Stimulated activated CD8-positive, alpha-beta memory T cell treated with anti-CD3 and anti-CD28 coated beads, Interleukin-7, amount 100 ng/mL, for 24 hours (primary cell): Measurements from ENCODE around the gene FEM1C.
"Not testable (repeated sequence)": the region's sequence is repeated elsewhere in the genome, so short reads cannot be mapped to it uniquely, and the experiment has no call there.

Experiments used
- DNase-seq: peaks from one replicate; pipeline ENCODE4 v3.0.0-alpha.2; 2020; ENCODE audit warnings: low read depth

The FEM1C gene

DNA sequence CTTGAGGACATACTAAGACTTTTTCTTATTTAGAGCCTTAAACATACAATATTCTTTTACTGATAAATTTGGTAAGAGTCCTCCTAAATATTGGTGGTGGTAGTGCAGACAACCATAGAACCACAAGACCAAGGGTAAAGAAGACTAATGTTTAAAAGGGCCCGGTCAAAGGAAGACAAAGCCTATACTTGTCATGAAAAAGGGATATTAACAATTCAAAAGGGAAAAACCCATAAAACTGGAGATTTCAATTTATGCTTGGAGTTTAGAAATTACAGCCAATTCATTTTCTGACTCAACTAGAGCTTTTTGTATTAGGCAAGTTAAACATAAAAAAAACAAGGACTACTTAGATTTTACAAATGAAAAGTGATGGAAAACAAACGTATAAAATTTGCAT, 24.4 kb downstream of the FEM1C start:
- no peak for DNase-seq

GRCh38 chr5:115516372-115516771, 28.2 kb downstream of the FEM1C start:
- no peak for DNase-seq

- DNase-seq = no peak
Measured at GRCh38 chr5:115514220-115514619, 30.4 kb downstream of the FEM1C start.

DNA sequence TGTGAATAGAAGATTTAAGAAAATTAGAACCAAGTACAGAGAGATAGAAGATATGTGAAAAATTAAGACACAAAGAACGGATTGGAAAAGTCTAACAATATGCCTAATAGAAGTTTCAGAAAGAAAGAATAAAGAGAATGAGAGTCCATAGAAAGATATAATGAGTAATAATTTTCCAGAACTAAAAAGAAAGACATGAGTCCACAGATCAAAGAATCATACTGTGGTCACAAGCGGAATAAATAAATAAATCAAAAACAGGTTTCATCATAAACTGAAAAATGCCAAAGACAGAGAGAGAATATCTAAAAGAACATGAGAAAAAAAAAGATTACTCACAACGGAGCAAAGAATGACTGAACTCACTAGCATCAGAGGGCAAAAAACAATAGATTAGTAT, 32.9 kb downstream of the FEM1C start:
- DNase-seq = no peak

DNA sequence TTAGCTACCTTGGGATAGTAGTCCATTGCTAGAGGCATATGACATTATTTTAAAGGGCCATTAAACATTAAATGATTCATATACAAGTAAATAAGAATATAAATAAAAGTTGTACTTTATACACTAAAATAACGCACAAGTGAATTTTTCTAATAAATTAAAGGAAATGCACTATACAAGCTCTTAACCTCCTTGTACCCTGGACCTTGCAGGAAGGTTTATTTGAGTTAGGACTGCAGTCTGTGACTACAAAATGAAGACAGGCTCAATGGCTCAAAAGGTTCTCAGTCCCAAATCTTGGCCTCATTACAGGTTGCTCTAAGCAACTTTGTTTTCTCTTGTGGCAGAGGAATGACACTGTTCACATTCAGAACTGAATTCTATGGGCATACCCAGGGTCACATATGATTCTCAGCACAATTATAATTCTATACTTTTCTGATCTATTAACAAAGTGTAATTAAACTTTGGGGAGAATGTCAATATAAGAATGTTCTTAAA, 34.4 kb downstream of the FEM1C start:
- DNase-seq = no peak

- DNase-seq = no peak
Measured at GRCh38 chr5:115509547-115509946, 35.0 kb downstream of the FEM1C start.

DNA sequence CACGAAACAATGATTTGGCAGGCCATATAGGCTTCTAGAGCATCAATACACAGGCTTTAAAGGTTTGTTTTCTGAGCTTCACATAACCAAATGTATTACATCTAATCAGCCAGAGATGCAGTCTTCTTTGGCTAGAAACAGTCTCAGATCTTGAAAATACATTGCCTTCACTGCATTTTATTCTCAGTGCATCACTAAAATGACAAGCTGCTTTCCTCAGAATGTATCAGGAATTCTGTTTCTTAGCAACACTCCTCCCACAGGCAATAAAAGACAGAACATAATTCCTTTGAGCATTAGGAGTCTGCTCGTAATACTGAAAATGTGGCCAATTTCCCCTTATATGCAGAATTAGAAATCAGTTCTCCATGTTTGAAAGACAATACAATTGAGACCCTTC, 36.9 kb downstream of the FEM1C start:
- DNase-seq = no peak

- DNase-seq = no peak
Measured at GRCh38 chr5:115503420-115503819, 41.2 kb downstream of the FEM1C start.

GRCh38 chr5:115501464-115502210, 42.9 kb downstream of the FEM1C start:
- DNase-seq = no peak

GRCh38 chr5:115500225-115500624, 44.4 kb downstream of the FEM1C start:
- DNase-seq = no peak

DNA sequence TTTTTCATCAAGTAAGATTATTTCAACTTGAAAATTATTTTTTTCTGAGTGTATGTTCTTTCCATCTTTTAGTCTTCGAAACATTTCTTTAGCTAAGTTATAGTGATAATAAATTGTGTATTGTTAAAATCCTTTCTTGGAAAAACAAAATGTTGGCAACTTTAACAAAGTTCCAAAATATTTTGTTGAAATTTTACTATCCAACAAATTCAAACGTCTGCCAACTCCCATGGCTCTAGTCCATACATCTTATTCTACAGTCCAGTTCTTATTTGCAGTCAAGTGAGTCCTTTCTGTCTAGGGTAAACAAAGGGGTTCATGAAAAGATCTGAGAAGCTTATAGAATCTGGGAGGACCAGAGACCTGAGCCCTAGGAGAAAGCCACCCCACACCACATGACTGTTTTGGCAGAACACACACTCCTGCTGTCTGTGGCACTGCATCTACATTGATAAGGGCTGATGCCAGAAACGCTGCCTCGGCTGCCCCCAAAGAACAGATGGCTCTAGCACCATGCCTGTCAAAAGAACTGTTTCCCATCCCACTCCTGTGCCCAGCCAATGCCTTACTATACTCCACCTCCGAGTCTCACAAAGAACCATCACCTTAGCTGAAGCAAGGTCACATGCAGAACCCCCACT, 47.5 kb downstream of the FEM1C start:
- DNase-seq = no peak

DNA sequence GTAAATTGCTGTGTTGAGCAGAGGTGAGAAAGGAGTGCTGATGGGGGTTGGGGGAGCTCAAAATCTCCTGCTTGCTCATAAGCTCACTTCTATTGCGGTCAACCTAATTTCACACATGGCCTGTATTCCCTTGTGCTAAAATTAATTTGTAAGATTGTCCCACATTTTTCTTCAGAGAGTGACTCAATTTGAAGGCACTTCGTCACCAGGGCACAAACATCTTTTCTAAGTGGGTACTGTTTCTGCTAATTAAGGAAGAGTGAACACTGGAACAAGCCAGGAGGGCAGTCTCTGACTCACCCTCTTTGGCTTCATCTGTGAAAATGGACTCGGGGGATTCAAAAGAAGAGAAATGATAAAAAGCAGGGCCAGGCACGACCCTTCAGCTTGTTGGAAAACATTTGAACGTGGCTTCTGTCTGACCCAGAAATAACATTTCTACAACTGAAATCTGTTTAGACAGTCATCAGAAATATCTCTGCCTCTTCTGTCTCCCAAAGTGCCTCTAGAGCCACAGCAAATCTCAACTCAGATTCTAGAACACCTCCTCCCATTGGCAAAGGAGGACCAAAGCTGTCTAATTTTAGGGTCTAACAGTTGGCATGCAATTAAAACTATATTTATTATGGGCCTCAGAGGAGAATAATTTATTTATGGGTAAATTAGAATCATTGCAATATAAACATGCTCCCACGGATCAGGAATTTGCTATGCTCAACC, 49.8 kb downstream of the FEM1C start:
- DNase-seq = no peak

GRCh38 chr5:115490596-115490995, 54.0 kb downstream of the FEM1C start:
- DNase-seq = no peak

GRCh38 chr5:115489733-115490132, 54.8 kb downstream of the FEM1C start:
- no peak for DNase-seq

DNA sequence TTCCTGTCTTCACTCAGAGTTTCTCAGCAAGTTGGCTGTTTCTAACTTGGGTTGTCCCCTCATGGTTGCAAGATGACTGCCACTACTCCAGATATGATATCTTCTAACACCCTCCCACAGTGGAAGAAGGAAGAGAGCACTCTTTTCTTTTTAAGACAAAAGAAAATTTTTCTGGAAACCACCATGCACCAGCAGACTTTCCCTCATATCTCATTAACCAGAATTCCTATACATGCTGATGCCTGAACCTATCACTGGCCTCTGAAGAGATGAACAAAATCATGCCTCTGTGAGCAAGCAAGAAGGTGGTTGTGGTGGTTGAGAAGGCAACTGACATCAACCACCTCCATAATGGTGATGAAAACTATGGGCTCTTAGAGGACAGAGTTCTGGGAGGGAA, 56.8 kb downstream of the FEM1C start:
- no peak for DNase-seq

- DNase-seq = no peak
Measured at GRCh38 chr5:115487168-115487567, 57.4 kb downstream of the FEM1C start.

DNA sequence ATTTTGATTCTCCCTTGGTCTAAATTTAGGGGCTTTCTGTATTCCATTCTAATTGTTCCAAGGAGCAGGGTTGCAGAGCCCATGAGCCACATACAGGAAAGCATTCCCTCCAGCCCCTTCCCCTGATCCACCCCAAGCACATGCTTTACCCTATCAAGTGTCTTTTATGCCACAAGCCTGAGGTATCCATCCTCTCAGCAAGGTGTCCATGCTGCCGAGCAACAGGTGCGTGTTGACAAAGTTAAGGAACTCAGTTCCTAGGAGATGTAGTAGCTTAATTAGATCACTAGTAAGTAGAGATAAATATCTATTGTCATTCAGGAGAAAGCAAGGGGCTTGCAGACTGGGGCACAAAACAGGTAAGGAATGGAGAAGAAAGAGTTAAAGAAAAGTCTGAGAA, 57.8 kb downstream of the FEM1C start:
- DNase-seq = no peak

DNA sequence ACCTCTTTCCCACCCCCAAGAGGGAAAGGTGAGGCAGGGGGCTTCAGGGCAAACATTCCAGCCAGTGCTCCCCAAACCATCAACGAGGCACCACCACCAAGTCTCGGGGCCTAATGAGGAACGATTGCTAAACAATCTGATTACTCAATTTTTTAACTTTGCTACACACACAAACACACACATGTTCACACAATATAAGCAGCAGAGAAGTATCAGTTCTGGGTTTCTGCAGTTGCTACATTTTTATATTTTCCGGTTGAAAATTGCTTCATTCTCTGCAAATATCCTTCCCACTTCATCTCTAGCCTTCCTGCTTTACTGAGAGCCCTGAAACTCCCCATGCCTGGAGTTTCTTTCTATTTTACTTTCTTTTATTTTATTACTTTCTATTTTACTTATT, 60.2 kb downstream of the FEM1C start:
- no peak for DNase-seq

DNA sequence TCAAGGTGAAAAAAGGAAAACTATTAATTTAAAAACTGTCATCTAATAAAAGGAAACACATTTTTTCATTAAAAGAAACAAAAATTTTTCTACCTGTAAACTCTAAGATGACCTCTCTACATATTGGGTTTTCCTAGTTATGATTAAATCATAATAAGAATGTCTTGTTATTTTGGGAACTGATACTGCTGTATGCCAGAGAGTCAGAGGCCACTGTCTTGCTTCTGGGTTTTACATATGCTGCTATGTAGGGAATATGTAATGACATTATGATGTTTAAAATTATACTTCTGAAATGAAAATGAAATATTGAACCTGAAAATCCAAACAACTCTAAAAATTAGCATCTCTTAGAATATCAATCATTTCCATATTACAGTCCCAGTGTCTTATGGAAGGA, 63.7 kb downstream of the FEM1C start:
- DNase-seq = no peak

DNA sequence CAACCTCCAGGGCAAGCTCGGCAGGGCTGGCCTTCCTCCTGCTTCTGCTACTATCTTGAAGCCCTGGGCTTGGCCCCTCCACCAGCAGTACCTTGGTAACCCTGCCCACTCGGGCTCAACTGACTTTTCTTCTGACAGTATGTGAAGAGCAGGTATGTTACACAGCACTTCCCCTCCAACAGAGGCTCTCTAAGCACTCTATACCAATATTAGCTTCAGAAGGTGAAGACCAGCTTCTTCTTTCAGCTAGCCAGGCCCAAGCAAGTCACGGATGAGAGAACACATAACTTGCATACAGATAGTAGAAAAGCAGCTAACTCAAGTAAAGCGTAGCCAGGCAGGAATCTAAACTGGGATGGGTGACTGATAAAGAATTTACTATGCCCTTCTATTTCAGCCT, 64.3 kb downstream of the FEM1C start:
- DNase-seq = no peak

GRCh38 chr5:115479166-115479873, 65.3 kb downstream of the FEM1C start:
- DNase-seq = not testable (repeated sequence)

GRCh38 chr5:115478281-115478680, 66.3 kb downstream of the FEM1C start:
- DNase-seq = no peak
